DOHH2 (cell line): ENCODE measurements around the gene NT5C1B.

ENCODE experiments used
- H3F3A ChIP-seq: fragments of 200-600 bp; sonication (generic), shearing (Covaris generic); 2 replicates; pipeline ENCODE4 v1.6.0; 2016; ENCODE audit warnings: antibody characterized with exemption, mild to moderate bottlenecking; ENCODE audit not compliant: control insufficient read depth, insufficient read depth
- H3K27ac ChIP-seq: fragments of 200-600 bp; sonication (generic); 2 replicates; pipeline ENCODE4 v1.5.1; 2014; ENCODE audit warnings: low read depth, mild to moderate bottlenecking, low read length, moderate library complexity
- H3K27me3 ChIP-seq: fragments of 200-600 bp; sonication (generic); 2 replicates; pipeline ENCODE4 v1.6.1; 2014; ENCODE audit warnings: mild to moderate bottlenecking, low read length, mixed read lengths; ENCODE audit not compliant: control insufficient read depth
- H3K36me3 ChIP-seq: fragments of 200-600 bp; sonication (generic); 2 replicates; pipeline ENCODE4 v1.6.1; 2014; ENCODE audit warnings: mild to moderate bottlenecking, low read length, moderate library complexity, mixed read lengths; ENCODE audit not compliant: control insufficient read depth
- H3K4me1 ChIP-seq: fragments of 200-600 bp; sonication (generic); 2 replicates; pipeline ENCODE4 v1.6.1; 2014; ENCODE audit warnings: mild to moderate bottlenecking, low read length, mixed read lengths; ENCODE audit not compliant: control insufficient read depth
- H3K4me2 ChIP-seq: fragments of 200-600 bp; sonication (generic); 2 replicates; pipeline ENCODE4 v1.6.0; 2014; ENCODE audit warnings: mild to moderate bottlenecking, low read length, moderate library complexity
- H3K4me3 ChIP-seq: fragments of 200-600 bp; sonication (generic); 2 replicates; pipeline ENCODE4 v1.5.1; 2014; ENCODE audit warnings: mild to moderate bottlenecking, low read length, mixed read lengths
- H3K79me2 ChIP-seq: fragments of 200-600 bp; sonication (generic); 2 replicates; pipeline ENCODE4 v1.6.1; 2014; ENCODE audit warnings: mild to moderate bottlenecking, low read length, mixed read lengths; ENCODE audit not compliant: control insufficient read depth
- H3K9me2 ChIP-seq: fragments of 200-600 bp; sonication (generic); replicated peaks from 2 replicates; pipeline ENCODE4 v1.6.1; 2014; ENCODE audit warnings: mild to moderate bottlenecking, low read length, mixed read lengths; ENCODE audit not compliant: control insufficient read depth
- H3K9me3 ChIP-seq: fragments of 200-600 bp; sonication (generic); 2 replicates; pipeline ENCODE4 v1.6.1; 2014; ENCODE audit warnings: antibody characterized with exemption, low read length, mixed read lengths; ENCODE audit not compliant: control insufficient read depth, insufficient read depth
- H4K20me1 ChIP-seq: fragments of 200-600 bp; sonication (generic); 2 replicates; pipeline ENCODE4 v1.6.0; 2014; ENCODE audit warnings: low read depth, mild to moderate bottlenecking, antibody characterized with exemption, low read length, moderate library complexity; ENCODE audit not compliant: control insufficient read depth, insufficient read depth
- CTCF ChIP-seq: fragments of 200-600 bp; sonication (generic); IDR thresholded peaks from one replicate; pipeline ENCODE4 v1.5.1; 2014; ENCODE audit warnings: antibody characterized with exemption, mild to moderate bottlenecking, low read depth, low read length; ENCODE audit not compliant: poor library complexity, severe bottlenecking
- EZH2phosphoT487 ChIP-seq: fragments of 200-600 bp; sonication (generic); IDR thresholded peaks from 2 replicates; pipeline ENCODE4 v1.6.1; 2017; ENCODE audit warnings: borderline replicate concordance, mild to moderate bottlenecking, antibody characterized with exemption, low read length, moderate library complexity, mixed read lengths

The NT5C1B gene

GRCh38 chr2:18531194-18531593, 58.2 kb downstream of the NT5C1B start:
- H3K27ac ChIP-seq: no peak overlapping the region
- H3K27me3 ChIP-seq: peaks cover 3% of the 10 kb centered on the region; the same call in 1 of the 2 replicates
- no peaks in the 10 kb centered on the region for H3K36me3 ChIP-seq
- H3K79me2 ChIP-seq: no peaks in the 10 kb centered on the region
- H3K9me3 ChIP-seq: no peaks in the 10 kb centered on the region
- no peak overlapping the region for H3K4me3 ChIP-seq
- no peaks in the 10 kb centered on the region for H3K9me2 ChIP-seq
- no peaks in the 10 kb centered on the region for H3F3A ChIP-seq
- H4K20me1 ChIP-seq: no peaks in the 10 kb centered on the region
- H3K4me2 ChIP-seq: no peak overlapping the region
- H3K4me1 ChIP-seq: no peaks in the 10 kb centered on the region
- TF ChIP-seq CTCF (no peak), EZH2phosphoT487 (no peak)

GRCh38 chr2:18527822-18528221, 61.5 kb downstream of the NT5C1B start:
- no peaks in the 10 kb centered on the region for H3K4me1 ChIP-seq

GRCh38 chr2:18527326-18527725, 62.0 kb downstream of the NT5C1B start:
- no peaks in the 10 kb centered on the region for H3K36me3 ChIP-seq
- H3K9me3 ChIP-seq: no peaks in the 10 kb centered on the region
- H3K4me1 ChIP-seq: no peaks in the 10 kb centered on the region
- no peak overlapping the region for H3K4me3 ChIP-seq
- no peaks in the 10 kb centered on the region for H3F3A ChIP-seq
- peaks cover 3% of the 10 kb centered on the region; the same call in 1 of the 2 replicates for H3K27me3 ChIP-seq
- H3K27ac ChIP-seq: no peak overlapping the region
- H3K4me2 ChIP-seq: no peak overlapping the region
- no peaks in the 10 kb centered on the region for H3K79me2 ChIP-seq
- TF ChIP-seq CTCF (no peak), EZH2phosphoT487 (no peak)
- no peaks in the 10 kb centered on the region for H4K20me1 ChIP-seq
- no peaks in the 10 kb centered on the region for H3K9me2 ChIP-seq

More at GRCh38 chr2:18527822-18528221, 61.5 kb downstream of the NT5C1B start:
- Histone ChIP-seq H3K9me2 (no peaks in the 10 kb centered on the region), H3K36me3 (no peaks in the 10 kb centered on the region), H3K4me2 (no peak overlapping the region), H3K9me3 (no peaks in the 10 kb centered on the region), H3K79me2 (no peaks in the 10 kb centered on the region), H3K27me3 (peaks cover 3% of the 10 kb centered on the region; the same call in 1 of the 2 replicates), H3K4me3 (no peak overlapping the region), H3F3A (no peaks in the 10 kb centered on the region), H4K20me1 (no peaks in the 10 kb centered on the region), H3K27ac (no peak overlapping the region)
- TF ChIP-seq EZH2phosphoT487: no peak
- no peak for TF ChIP-seq CTCF

- Histone ChIP-seq H3F3A (no peaks in the 10 kb centered on the region), H3K27ac (no peak overlapping the region)
- TF ChIP-seq EZH2phosphoT487: no peak
Measured at GRCh38 chr2:18526429-18526828, 62.9 kb downstream of the NT5C1B start.

More at GRCh38 chr2:18526429-18526828, 62.9 kb downstream of the NT5C1B start:
- Histone ChIP-seq H3K79me2 (no peaks in the 10 kb centered on the region), H3K36me3 (no peaks in the 10 kb centered on the region), H3K9me2 (no peaks in the 10 kb centered on the region), H3K9me3 (no peaks in the 10 kb centered on the region), H3K4me1 (no peaks in the 10 kb centered on the region), H4K20me1 (no peaks in the 10 kb centered on the region), H3K4me3 (no peak overlapping the region), H3K27me3 (peaks cover 3% of the 10 kb centered on the region; the same call in 1 of the 2 replicates), H3K4me2 (no peak overlapping the region)
